HT1080 (cell line): Measurements from ENCODE around the gene NOL7. TPM values are rescaled to one million over a fixed set of nuclear protein-coding genes. Genes with fewer than 3 reads are reported as not detected.
A peak's percentile ranks its signal among the peaks of the same experiment; 100 is the strongest.

Experiments used
- DNase-seq: peaks from one replicate; pipeline ENCODE4 v3.0.0-alpha.2; 2015; ENCODE audit warnings: low read depth
- polyA plus RNA-seq, 2 experiments: library from polyadenylated mRNA; depleted of rRNA; stranded (reverse); fragments of >200 nt; gene quantifications; 2 replicates each; pipeline ENCODE4 v1.2.3, GENCODE V29; 2015
- total RNA-seq: library from RNA; depleted of rRNA; stranded (reverse); fragments of >200 nt; shearing (Covaris generic); gene quantifications from 2 replicates; pipeline ENCODE4 v1.2.3, GENCODE V29; 2014; rRNA removed

NOL7 gene
- total RNA-seq = 108 and 117 TPM in 2 replicates
- polyA plus RNA-seq (2015; cell fraction: cytosol; rRNA removed) = 112 and 139 TPM in 2 replicates
- 56.9 and 64.6 TPM in 2 replicates for polyA plus RNA-seq (2015; cell fraction: nucleus; rRNA removed)

DNA sequence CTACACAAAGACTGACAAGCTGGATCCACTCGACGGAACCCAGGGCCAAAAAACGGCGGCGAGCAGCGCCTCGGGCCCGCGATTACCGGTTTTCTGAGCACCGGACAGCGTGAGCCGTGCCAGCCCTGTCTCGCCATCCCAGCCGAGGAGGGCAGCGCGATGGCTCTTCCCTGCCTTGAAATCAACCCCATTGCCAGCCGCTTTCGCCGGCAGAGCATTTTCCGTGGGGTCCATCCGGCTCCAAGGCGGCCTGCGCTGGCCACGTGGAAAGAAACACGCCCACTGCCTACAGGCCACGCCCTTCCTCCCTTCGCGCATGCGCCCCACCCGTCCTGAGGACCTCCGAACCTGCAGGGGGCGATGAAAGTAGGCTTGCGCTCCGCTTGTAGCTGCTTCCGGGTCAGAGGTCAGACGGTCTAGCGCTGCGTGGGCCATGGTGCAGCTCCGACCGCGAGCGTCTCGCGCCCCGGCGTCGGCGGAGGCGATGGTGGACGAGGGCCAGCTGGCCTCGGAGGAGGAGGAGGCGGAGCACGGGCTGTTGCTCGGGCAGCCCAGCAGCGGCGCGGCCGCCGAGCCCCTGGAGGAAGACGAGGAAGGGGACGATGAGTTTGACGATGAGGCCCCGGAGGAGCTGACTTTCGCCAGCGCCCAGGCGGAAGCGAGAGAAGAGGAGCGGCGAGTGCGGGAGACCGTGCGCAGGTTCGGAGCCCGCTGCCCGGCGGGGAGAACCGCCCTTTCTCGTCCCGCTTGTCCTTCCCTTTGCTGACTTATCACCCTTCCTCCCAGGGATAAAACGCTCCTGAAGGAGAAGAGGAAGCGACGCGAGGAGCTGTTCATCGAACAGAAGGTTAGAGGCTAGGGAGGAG is at the start of gene NOL7:
Gene NOL7 (plus strand): TSS at position 410 of the 866 bp plus-strand sequence. CDS start 24 bp downstream, at position 434.
- peak; percentile 91 for DNase-seq

DNA sequence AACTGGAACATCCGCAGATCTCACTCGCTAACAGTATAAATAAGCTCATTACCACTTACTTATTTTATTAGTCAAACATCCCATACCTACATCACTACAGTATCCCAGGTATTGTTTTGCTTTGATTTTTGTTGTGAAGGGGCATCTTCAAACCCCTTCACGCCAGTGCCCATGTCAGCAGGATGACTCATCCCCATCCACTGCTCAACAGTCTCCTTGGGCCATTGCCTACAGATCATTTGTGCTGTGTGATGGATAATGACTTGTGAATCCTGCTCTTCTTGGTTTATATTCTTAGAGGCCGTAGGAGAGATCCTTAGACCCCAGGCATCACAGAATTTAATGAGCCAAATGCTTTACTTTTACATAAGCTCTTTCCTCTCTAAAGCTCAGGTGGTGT is 49.2 kb upstream of the NOL7 start:
- no peak for DNase-seq

DNA sequence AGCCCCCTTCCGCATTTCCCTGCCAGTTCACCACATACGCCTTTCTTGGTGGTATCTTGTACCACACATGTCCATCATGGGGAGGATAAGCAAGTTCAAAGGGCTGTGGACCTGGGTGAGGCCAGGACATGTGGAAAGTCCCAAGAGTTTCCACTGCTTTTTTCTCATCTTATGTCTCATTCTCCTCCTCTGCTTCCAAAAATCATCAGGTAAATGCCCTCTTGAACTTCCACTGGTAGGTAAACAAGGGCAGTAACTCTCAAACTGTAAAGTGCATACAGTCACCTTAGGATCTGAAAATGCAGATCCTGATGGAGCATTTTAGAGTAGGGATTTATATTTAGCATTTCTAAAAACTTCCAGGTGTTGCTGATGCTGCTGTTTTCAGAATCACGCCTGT is 48.6 kb upstream of the NOL7 start:
- DNase-seq = no peak

DNA sequence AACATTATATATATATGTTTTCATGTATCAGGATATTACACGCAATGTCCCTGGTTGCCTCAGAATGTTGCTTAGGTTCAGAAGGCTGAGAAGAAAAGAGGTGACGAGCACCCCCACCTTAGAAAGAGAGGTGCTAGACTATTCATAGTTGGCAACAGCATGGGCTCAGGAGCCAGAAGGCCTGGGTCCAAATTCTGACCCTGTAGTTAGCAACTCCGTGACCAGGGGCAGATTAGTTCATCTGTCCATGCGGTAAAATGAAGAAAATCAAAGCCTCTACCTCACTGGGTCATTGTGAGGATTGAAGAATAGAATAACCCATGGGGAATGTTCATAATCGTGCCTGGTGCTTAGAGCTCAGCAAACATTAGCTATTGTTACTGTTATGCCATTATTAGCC is 46.2 kb upstream of the NOL7 start:
- DNase-seq = no peak

DNA sequence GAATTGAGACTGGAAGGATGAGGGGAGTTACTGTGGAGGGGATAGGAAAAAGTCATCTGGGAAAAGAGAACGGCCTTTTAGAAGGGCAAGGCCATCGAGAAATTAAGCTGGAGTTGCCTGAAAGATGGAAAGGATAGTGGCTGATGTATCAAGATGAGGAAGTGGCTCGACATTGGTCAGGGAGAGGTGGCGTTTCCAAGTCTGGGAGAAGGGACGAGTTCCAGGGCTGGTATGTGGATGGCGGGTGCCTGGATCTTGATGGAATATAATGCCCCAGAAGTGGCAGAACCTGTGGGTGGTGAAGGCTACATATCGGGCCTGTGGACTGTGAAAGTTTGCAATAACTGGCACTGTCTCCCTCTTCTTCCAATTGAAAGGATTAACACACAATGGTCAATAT is 42.9 kb upstream of the NOL7 start:
- no peak for DNase-seq

DNA sequence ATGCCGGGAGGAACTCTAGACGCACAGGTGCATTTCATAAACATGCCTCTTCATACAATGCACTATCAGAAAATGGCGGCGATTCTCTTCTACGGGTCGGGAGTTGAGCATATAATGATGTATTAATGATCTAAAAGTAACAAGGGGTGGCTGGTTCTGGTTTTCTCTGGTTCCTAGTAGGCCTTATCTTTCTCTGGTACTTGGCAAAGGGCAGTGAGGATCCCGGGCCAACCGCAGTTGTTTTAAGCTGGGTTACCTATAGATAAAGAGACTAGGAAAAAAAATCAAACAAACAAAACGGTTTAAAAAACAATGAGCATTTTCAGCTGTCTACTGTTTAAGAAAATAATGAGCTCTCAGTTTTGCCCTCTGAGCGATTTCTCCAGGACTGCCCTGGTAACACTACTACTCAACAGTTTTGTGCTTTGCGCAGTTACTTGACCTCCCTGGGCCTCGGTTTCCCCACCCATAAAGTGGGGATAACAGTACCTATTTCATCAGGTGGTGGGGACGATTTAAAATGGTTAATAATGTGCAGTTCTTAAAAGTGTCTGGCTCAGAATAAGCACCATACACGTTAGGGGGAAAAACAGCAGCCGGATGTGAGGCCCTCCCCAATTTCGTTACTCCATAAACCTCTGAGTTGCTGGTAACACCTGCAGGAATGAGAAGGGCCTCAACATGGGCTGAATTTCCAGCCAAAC is 42.0 kb upstream of the NOL7 start:
- DNase-seq = no peak

DNA sequence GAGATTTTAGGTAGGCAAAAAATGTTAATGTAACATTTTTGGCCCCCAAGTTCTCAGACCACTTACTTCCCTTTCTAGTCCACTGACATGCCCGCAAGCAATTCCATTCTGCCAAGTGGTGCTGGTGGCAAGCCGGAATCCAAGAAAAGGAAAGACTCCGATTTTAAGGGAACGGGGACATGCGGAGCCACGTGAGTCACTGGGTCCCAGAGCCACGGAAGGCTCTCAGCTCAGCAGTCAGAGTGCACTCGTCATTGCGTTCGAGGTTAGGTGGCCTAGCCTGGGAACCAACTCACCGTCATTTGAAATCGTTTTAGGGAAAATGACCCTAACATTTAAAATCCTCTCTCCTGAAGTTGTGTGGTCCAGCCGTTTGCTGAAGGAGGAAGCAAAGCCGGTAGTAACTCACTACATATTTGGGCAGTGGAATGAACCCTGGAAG is 41.4 kb upstream of the NOL7 start:
- DNase-seq = peak; percentile 51

DNA sequence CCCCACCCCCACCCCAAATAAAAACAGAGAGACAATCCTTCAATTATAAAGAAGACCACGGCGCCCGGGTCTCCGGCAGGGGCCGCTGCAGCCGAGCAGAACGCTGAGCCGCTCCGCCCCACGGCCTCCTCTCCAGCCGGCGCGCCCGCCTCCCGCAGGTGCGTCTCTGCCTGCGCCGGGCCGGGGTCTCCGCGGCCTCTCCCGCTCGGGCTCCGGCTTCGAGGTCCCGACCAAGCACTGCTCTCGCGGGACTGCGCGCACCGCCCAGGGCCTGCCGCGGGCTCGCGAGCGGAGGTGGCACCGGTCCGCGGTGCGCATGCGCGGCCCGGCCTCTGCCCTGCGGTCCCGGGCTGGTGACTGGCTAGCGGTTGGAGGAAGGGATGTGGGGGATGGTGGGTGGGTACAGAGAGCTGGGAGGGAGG is 41.0 kb upstream of the NOL7 start:
- DNase-seq = peak; percentile 92

DNA sequence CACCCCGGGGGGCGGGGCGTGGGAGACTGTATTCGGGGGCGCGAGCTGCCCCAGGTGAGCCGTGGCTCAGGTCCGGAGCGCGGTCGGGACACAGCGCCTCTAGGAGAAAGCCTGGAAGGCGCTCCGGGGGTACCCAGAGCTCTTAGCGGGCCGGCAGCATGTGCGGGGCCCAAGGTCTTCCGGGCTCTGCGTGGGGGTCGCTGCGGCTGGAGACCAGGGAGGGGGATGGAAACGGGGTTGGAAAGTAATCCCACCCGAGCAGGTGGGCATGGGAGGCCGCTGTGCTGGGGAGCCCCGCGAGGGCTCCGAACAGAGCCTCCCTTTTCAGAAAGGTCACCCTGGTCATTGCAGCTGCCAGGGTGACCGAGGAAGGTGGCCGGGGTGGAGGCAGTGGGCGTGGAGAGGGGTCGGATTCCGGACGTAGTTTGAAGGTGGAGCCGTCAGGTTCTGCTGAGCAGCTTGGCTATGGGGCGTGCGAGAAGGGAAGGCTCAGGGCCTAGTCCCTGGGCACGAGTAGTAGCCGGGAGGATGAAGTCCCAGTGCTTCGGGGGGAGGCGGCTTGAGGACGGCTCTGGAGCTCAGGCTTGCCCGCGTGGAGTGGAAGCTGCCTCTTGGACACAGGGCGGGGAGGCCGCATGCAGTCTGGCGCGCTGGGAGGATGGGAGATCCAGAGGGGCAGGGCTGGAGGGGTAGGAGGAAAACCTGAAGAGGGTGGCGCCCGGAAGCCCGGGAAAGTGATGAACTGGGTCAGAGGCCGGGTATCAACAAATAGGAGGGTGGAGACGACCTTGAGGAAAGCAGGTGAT is 40.4 kb upstream of the NOL7 start, which contains the start of gene SIRT5:
Gene SIRT5 (plus strand): TSS at position 31 of the 806 bp plus-strand sequence. CDS start 9,510 bp downstream, outside the sequence.
- DNase-seq = peak; percentile 91

DNA sequence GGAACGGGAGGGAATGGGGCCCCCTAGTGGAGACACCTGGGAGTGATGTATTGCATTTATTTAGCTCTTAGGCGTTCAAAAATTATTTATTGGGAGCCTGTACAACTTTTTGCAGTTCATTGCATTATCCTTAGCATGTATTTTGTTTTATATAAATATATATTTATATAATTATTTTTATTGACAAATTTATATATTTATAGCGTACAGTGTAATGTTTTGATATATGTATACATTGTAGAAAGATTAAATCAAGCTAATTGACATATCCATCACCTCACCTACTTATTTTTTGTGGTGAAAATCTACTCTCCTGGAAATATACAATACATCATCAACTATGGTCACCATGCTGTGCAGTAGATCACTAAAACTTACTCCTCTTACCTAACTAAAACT is 39.8 kb upstream of the NOL7 start:
- DNase-seq = no peak

DNA sequence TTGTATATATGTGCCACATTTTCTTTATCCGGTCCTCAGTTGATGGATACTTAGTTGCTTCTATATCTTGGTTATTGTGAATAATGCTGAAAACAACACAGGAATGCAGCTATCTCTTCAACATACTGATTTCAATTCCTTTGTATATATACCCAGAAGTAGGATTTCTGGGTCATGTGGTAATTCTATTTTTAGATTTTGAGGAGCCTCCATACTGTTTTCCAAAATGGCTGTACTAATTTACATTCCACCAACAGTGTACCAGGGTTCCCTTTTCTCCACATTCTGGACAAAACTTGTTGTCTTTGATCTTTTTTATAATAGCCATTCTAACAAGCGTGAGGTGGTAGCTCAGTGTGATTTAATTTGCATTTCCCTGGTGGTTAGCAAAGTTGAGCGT is 39.1 kb upstream of the NOL7 start:
- no peak for DNase-seq

DNA sequence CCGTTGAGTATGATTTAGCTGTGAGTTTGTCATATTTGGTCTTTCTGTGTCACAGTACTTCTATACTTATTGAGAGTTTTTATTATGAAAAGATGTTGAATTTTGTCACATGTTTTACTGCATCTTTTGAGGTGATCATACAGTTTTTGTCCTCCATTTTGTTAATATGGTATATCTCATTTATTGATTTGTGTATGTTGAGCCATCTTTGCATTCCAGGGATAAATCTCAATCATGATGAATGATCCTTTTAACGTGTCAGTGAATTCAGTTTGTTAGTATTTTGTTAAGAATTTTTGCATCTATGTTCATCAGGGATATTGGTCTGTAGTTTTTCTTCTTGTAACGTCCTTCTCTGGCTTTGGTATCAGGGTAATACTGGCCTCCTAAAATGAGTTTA is 37.2 kb upstream of the NOL7 start:
- DNase-seq = no peak

DNA sequence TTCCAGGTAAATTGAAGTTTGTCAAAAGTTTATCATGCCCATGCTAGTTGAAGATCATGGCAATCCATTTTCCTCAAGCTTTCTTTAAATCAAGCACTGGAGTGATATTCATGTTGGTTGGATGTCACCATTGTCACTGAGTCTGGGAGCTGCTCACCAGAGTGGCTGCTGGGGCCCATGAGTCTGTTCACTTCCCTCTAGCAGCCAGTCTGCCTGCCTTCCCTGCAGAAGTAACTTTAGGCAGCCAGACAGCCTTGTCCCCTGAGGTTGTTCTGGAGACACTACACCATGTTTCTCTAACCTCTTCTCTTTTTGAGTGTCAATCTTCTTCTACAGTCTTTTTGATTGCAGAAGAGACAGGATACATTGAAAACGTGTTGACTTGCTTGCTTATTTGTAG is 35.2 kb upstream of the NOL7 start:
- no peak for DNase-seq

DNA sequence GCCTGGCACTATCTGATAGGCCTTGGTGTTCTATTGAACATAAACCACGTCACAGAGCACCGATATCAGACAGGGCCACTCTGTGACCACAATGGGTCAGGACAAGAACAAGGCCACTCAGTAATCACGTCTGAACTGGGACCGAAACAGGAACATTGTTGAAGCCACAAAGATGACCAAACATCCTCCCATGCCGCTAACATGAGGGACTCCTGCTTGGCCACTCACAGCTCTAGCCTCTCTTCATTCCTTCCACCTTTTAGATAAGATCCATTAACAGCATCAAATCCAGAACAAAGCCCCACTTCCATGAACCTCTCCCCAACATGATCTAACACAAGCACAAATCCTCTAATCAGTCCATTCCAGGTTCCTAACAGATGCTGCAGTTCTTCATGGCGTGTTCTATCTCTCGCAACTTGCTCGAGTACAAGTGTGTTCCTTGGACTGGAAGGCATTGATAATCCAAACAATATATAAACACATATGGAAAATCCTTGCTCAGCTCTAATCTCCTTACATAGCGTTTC is 33.4 kb upstream of the NOL7 start:
- no peak for DNase-seq

DNA sequence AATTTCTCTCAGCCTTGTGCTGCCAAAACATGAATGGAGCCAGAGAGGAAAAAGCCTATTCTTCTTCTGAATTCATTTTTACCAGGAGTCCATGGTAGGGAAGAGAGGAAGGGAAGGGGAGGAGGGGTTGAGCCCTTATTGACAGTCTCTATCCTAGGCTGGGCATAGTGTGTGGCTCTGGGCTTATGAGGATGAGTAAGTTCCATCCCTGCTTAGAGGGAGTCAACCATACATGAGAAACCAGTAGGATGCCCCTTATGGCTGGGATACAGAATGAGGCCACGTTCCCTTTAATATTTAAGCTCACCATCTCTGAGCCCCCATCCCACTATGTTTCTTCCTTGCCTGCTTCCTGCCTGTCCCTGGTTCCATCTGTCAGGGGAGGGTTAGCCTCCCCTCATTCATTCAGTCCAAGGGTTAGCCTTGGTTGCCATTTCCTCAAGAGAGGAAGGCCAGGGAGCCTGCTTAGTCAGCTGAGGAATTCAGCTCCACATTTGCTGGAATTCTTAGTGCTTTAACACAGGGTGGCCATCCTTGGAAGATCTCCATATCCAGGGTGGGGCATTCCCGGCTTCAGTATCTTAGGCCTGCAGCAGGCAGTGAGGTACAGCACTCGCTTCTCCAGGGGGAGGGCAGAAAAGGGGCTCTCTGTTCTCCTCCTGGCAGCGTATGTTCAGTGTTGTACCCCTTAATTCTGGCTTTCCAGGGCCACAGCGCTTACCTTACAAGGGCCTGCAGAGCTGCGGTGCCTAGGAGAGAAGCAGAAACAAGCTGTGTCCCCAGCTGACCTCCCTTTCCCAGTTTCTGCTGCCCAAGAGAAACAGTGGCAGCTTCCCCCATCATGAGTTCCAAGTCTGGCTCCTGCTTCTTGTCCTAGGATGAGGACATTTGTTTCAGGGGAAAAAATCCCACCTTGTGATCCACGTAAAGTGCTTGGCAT is 28.3 kb upstream of the NOL7 start:
- DNase-seq = no peak

DNA sequence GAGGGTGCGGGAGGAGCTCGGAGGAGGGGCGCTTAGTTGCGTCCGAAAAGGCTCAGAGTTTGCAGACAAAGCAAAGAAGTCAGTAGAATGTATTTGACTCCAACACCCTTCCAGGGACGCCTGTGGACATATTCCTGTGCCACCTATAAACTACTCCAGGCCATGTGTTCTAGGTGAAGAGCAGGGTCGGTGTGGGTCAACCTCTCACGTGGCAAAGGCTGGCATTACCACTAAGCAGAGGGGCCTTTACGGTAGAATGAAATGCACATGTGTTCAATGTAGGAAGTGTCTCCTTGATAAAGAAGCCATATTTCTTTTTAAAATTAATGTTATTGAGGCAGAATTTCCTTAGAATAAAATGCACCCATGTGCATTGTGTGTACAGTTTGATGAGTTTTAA is 25.3 kb upstream of the NOL7 start:
- no peak for DNase-seq

DNA sequence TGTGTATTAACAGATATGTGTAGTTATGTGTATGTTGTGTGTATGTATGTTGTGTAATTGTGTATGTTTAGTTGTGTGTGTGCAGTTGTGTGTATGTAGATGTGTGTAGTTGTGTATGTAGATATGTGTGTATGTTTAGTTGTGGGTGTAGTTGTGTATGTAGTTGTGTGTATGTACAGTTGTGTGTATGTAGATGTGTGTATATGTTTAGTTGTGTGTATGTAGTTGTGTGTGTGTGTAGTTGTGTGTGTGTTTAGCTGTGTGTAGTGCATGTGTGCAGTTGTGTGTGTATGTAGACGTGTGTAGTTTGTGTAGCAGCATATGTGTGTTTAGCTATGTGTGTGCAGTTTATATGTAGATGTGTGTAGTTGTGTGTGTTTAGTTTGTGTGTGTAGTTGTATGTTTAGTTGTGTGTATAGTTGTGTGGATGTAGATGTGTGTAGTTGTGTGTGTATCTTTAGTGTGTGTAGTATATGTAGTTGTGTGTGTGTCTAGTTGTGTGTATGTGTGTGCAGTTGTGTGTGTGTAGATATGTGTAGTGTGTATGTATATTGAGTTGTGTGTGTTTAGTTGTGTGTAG is 24.5 kb upstream of the NOL7 start:
- DNase-seq = no peak

DNA sequence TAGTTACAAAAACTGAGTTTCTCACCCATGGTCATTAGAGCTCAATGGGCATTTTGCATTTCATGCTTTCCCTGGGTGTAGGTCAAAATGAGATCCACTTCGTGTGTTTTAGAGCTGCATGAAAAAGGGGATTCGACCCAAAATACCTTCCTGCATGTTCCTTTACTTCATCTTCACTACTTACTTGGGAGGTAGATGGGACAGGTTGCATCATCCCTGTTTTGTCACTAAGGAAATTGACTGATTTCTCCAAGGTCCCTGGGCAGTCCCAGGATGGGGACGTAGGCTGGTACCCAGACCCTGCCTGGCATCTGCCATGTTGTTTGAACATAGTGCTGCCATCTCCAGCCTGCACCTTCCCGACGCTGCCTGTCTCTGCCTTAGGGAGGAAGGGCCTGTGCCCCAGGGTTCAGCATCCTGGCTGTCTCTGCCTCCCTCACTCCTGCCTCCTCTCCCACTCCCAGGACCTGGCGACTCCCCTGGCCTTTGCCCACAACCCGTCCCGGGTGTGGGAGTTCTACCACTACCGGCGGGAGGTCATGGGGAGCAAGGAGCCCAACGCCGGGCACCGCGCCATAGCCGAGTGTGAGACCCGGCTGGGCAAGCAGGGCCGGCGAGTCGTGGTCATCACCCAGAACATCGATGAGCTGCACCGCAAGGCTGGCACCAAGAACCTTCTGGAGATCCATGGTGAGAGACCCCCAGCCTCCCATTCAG is 23.8 kb upstream of the NOL7 start:
- DNase-seq = no peak

DNA sequence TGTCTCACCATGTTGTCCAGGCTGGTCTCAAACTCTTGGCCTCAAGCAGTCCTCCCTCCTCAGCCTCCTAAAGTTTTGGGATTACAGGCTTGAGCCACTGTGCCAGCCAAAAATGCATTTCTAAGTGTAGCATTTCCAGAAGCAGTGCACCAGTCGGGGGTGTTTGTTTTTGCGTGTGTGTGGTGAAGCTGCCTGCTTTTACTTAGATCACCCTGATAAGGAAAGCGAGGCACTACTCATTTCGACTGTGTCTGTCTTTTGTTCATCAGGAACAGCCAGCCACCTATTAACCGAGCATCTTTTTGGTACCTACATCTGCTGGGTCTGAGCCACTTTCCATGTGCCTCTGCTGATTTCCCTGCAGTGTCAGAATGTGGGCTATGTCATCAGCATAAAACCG is 22.0 kb upstream of the NOL7 start:
- no peak for DNase-seq
